NOMO-1 treated with DMSO at 0.1 percent for 48 hours (cell line): ENCODE measurements around the gene ITFG1.

Experiments
- DNase-seq: peaks from one replicate; lab custom pipeline; 2025; ENCODE audit not compliant: unreplicated experiment; lab: John Stamatoyannopoulos, UW

The ITFG1 gene

GRCh38 chr16:47125757-47126156 is 335.1 kb downstream of the ITFG1 start:
- DNase-seq, result no peak

GRCh38 chr16:47113130-47113529 is 347.7 kb downstream of the ITFG1 start:
- DNase-seq, result no peak

- peak; percentile 12 for DNase-seq
These were observed 349.9 kb downstream of the ITFG1 start for GRCh38 chr16:47110939-47111338.

- DNase-seq, result peak; percentile 7
These were observed 351.5 kb downstream of the ITFG1 start for GRCh38 chr16:47109361-47109760.
